Measurements from ENCODE around the gene WDFY4.

Gene WDFY4

GRCh38 chr10:48839809-48840679 is 155.4 kb downstream of the WDFY4 start:
- H3K79me2 ChIP-seq (ENCODE audit: insufficient read depth, low read depth), result no peaks in the 10 kb centered on the region
- H2AFZ ChIP-seq (ENCODE audit: low read depth), result no peak overlapping the region
- no peak for TF ChIP-seq CTCF (conservative IDR thresholded peaks at IDR 0.05; ENCODE audit: low read depth, low read length)
- H3K4me1 ChIP-seq (ENCODE audit: low read depth, poor library complexity, severe bottlenecking), result no peaks in the 10 kb centered on the region
- no peak overlapping the region for H3K4me3 ChIP-seq (IDR thresholded peaks at IDR 0.05; ENCODE audit: insufficient read depth, low read depth, low read length)
- H4K20me1 ChIP-seq (ENCODE audit: insufficient read depth), result no peaks in the 10 kb centered on the region
- no peaks in the 10 kb centered on the region for H3K27me3 ChIP-seq (ENCODE audit: insufficient read depth, low read depth)
- no peak overlapping the region for H3K4me2 ChIP-seq
- H3K9ac ChIP-seq, result no peak overlapping the region
- no peaks in the 10 kb centered on the region for H3K36me3 ChIP-seq (ENCODE audit: insufficient read depth)
- H3K27ac ChIP-seq, result no peak overlapping the region

- Histone ChIP-seq H3K9ac (no peak overlapping the region), H3K36me3 (ENCODE audit: insufficient read depth) (no peaks in the 10 kb centered on the region), H3K79me2 (ENCODE audit: insufficient read depth, low read depth) (no peaks in the 10 kb centered on the region), H4K20me1 (ENCODE audit: insufficient read depth) (no peaks in the 10 kb centered on the region), H3K4me1 (ENCODE audit: low read depth, poor library complexity, severe bottlenecking) (no peaks in the 10 kb centered on the region), H2AFZ (ENCODE audit: low read depth) (no peak overlapping the region), H3K4me2 (no peak overlapping the region), H3K27me3 (ENCODE audit: insufficient read depth, low read depth) (no peaks in the 10 kb centered on the region), H3K27ac (no peak overlapping the region), H3K4me3 (IDR thresholded peaks at IDR 0.05; ENCODE audit: insufficient read depth, low read depth, low read length) (no peak overlapping the region)
- no peak for TF ChIP-seq CTCF (conservative IDR thresholded peaks at IDR 0.05; ENCODE audit: low read depth, low read length)
These were observed 157.6 kb downstream of the WDFY4 start for GRCh38 chr10:48842231-48842630.

GRCh38 chr10:48843198-48843597 is 158.5 kb downstream of the WDFY4 start:
- Histone ChIP-seq H3K4me1 (ENCODE audit: low read depth, poor library complexity, severe bottlenecking) (no peaks in the 10 kb centered on the region), H3K36me3 (ENCODE audit: insufficient read depth) (no peaks in the 10 kb centered on the region), H3K4me3 (IDR thresholded peaks at IDR 0.05; ENCODE audit: insufficient read depth, low read depth, low read length) (no peak overlapping the region), H4K20me1 (ENCODE audit: insufficient read depth) (no peaks in the 10 kb centered on the region), H3K27ac (no peak overlapping the region), H3K27me3 (ENCODE audit: insufficient read depth, low read depth) (no peaks in the 10 kb centered on the region), H3K9ac (no peak overlapping the region), H3K4me2 (no peak overlapping the region), H3K79me2 (ENCODE audit: insufficient read depth, low read depth) (no peaks in the 10 kb centered on the region), H2AFZ (ENCODE audit: low read depth) (no peak overlapping the region)
- no peak for TF ChIP-seq CTCF (conservative IDR thresholded peaks at IDR 0.05; ENCODE audit: low read depth, low read length)

GRCh38 chr10:48844616-48845015 is 159.9 kb downstream of the WDFY4 start:
- no peak overlapping the region for H3K27ac ChIP-seq
- TF ChIP-seq CTCF (conservative IDR thresholded peaks at IDR 0.05; ENCODE audit: low read depth, low read length), result no peak
- H3K9ac ChIP-seq, result no peak overlapping the region
- no peaks in the 10 kb centered on the region for H3K79me2 ChIP-seq (ENCODE audit: insufficient read depth, low read depth)
- no peak overlapping the region for H3K4me3 ChIP-seq (IDR thresholded peaks at IDR 0.05; ENCODE audit: insufficient read depth, low read depth, low read length)
- no peaks in the 10 kb centered on the region for H3K27me3 ChIP-seq (ENCODE audit: insufficient read depth, low read depth)
- H3K4me2 ChIP-seq, result no peak overlapping the region
- H2AFZ ChIP-seq (ENCODE audit: low read depth), result no peak overlapping the region
- H3K4me1 ChIP-seq (ENCODE audit: low read depth, poor library complexity, severe bottlenecking), result no peaks in the 10 kb centered on the region
- H3K36me3 ChIP-seq (ENCODE audit: insufficient read depth), result no peaks in the 10 kb centered on the region
- no peaks in the 10 kb centered on the region for H4K20me1 ChIP-seq (ENCODE audit: insufficient read depth)

Data from KMS-11 (cell line).